GM04503 (cell line): ENCODE results near the gene PSIP1.
"Not testable (repeated sequence)": the region's sequence is repeated elsewhere in the genome, so short reads cannot be mapped to it uniquely, and the experiment has no call there.

Experiments used
- DNase-seq: peaks from one replicate; pipeline ENCODE4 v3.0.0-alpha.2; 2012; ENCODE audit warnings: low read depth

PSIP1 gene

DNA sequence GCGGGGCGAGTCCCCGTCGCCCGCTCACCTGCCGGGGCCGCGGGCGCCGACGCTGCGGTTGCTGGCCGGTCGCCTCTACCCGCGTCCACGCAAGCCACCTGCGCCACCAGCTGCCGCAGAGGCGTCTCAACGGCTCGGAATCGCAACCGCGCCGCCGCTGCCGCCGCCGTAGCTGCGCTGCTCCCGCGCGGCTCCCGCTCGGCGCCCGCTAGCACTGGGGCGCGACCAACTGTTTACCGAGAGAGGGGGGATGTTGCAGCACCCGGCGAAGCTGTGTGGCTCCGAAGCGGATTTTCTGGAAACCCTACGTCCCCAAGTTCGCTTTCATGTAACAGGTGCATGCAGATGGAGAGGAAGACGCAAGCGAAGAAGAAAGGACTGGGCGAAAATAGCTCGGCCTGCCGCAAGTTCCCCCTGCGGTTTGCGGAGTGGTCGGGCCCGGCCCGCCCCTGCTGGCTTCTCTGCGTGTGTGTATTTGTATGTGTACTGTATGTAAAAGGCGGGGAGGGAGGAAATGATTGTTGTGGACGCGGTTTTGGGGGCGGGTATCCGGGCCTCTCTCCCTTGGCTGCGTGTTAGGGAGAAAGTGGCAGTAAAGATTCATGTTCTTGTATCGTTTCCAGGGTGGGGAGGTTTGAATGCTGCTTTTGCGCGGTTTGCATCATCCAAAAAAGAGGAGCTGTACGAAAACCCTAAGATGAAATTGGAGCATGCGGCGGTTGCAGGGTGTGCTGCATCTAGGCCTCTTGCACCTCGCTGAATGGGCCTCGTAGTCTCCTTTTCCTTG lies at the start of gene PSIP1:
TSS of gene PSIP1 (minus strand) at position 182 of the 787 bp plus-strand sequence. CDS start 782 bp downstream, outside the sequence.
- peak; percentile 23 for DNase-seq

DNA sequence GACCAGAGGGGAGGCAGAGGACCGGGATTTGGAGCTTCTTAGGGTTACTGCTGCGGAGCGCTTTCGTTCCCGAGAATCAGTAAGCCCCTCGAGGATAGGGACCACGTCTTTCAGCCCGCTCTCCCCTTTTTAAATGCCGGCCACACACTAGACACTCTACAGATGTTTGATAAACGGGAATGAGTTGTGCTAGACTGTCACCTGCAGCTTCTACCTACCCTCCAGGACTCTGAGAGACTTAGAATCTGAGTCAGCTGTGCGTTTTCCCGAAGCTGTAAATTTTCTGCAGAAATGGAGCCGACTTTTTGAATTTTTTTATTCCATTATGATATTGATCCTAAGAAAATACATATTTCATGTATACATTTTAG lies 42.7 kb upstream of the PSIP1 start:
- peak; percentile 8 for DNase-seq

DNA sequence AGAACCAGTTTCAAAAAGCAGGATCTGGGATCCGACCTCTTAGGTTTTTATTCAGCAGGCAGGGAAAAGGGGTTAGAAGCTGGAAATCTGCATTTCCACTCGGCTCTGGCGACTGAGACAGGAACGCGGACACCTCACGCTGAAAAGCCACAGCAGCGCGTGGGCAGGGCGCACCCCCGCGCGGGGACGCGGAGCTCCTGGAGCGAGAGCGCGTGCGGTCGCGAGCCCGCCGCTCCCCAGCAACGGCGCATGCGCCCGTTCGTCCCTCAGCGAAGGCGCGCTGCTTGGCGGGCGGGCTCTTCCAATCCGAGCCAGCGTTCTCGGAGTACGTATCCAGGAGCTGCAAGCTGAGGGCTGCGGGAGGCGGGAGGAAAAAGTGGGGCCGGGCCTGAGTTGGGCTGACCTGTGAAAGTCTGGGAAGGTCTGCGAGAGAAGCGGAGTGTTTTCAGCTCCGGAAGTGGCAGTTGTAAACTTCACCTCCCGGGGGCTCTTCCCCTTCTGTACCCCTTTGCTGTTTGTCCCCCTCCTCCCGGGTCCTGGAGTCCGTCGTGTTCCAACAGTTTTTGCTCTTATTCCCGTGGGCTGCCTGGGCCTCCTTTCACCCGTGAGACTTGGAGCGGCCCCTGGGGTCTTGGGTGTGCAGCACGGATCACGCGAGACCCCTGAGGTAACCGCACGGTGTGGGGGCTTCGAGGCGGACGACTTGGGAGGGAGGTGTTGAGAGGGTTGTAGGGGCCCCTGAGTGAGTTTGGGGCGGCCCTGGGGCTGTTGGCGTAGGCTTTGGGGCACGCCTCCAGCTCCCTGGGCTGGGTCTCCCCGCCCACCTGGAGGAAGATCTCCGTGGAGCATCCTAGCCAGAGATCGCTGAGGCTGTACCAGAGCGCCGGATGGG lies 42.1 kb upstream of the PSIP1 start, which contains the start of gene CCDC171:
TSS of gene CCDC171 (plus strand) at position 408 of the 892 bp plus-strand sequence. CDS start 11,046 bp downstream, outside the sequence.
- DNase-seq, result peak; percentile 70

DNA sequence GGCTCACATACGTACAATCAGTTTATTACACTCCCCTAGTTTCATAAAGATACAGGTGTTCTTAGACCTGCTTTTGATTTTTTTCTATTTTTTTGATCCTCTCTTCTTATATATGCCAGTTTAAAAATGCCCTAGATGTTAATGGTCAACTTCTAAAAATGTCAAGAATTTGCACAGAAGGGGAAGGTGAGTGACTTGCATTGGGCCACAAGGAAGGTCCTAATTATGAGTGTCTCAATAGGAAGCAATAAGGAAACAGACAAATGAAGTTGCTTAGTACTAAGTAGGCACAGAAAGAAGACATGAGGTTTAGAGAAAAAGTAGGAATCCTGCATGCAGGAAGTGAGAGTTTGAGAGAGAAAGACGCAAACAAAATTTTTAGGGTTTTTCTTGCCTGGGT lies 38.8 kb upstream of the PSIP1 start:
- DNase-seq, result no peak

- DNase-seq, result no peak
These were observed 32.5 kb upstream of the PSIP1 start for GRCh38 chr9:15543047-15543813.

- no peak for DNase-seq
These were observed 31.9 kb upstream of the PSIP1 start for GRCh38 chr9:15542624-15543023.

GRCh38 chr9:15541872-15542271 lies 31.1 kb upstream of the PSIP1 start:
- DNase-seq, result no peak

- DNase-seq, result no peak
These were observed 20.6 kb upstream of the PSIP1 start for GRCh38 chr9:15531380-15531779.

GRCh38 chr9:15529566-15530324 lies 19.0 kb upstream of the PSIP1 start:
- no peak for DNase-seq

GRCh38 chr9:15527035-15527434 lies 16.3 kb upstream of the PSIP1 start:
- DNase-seq, result not testable (repeated sequence)

GRCh38 chr9:15525958-15526357 lies 15.2 kb upstream of the PSIP1 start:
- no peak for DNase-seq

- DNase-seq, result no peak
These were observed 14.2 kb upstream of the PSIP1 start for GRCh38 chr9:15524845-15525455.

DNA sequence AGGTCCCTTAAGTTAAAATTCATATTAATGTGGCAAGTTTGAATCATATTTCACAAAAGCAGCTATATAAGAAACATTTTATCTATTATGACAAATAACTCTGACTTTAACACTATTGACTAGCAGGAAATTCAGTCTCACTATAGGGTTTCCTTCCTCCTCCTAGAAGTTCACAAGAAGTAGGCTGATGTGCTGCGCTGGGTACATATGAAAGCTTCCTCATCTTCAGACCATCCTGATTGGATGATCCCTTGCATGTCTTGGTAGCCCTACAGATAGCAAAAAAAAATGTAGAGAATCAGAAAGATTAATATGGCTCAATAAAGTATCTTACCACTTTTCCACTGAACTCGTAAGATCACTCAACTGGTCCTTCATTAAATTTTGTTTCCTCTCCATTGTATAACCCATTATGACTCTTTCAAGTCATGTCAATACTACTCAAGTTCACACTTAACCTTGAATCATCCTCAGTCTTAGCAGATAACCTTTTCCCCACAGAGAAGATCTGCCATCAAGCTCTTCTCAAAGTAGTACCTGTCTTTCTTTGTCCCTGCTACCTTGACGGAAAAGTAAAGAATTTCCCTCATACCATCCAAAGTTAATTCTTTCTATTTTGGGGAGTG lies 11.5 kb upstream of the PSIP1 start:
- no peak for DNase-seq

DNA sequence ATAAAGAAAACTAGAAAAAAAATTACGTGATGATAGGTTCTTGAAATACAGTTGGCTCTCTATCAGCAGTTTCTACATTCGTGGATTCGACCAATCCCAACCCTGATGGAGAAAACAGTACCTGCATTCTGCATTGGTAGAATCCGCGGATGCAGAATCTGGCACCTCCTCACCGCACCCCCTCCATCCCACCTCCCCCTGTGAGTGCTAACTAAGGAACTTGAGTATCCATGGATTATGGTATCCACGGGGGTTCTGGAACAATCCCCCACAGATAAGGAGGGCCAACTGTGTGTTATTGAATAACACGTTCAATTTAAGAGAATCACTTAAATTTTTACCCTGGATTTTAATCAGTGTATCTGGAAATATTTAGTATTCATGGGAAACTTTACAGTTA lies 10.5 kb upstream of the PSIP1 start:
- no peak for DNase-seq

GRCh38 chr9:15519831-15520230 lies 9.1 kb upstream of the PSIP1 start:
- DNase-seq, result no peak

- no peak for DNase-seq
These were observed 2.6 kb upstream of the PSIP1 start for GRCh38 chr9:15513335-15513734.

DNA sequence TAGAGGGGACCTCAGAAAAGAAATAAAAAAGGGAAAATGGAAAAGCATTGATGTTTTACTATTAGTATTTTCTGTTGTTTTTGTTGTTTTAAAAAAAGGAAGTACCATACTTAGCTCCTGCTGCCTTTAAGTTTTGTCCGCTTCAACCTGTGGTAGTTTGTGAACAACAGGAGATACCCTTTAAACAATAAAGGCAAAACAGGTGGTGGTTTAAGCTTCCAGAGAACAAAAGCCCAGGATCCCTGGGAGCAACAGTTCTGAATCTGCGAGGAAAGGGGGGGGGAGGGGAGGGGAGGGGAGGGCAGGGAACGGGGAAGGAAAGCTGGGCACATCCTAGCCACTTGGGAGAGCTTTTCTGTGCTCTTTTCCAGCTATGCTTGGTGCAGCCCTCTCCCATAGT lies 2.1 kb upstream of the PSIP1 start:
- DNase-seq, result no peak

DNA sequence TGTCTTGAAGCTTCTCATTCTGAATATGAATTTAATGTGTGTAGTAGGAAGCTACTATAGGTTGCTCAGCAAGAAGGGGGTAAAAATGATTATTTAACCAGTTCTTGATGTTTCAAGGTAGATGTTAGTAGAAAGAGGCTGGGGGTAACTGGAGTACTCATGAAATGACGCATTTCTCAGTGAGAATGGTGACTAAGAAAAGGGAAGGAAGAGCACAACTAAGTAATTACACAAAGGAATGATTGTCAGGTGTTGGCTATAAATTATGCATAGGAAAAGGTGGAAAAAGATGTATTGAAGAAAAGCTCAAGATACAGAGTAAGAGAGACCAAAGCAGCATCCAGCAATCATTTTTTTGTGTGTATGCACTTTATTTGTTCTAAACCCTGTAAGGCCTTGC lies 1.4 kb upstream of the PSIP1 start:
- DNase-seq, result no peak

DNA sequence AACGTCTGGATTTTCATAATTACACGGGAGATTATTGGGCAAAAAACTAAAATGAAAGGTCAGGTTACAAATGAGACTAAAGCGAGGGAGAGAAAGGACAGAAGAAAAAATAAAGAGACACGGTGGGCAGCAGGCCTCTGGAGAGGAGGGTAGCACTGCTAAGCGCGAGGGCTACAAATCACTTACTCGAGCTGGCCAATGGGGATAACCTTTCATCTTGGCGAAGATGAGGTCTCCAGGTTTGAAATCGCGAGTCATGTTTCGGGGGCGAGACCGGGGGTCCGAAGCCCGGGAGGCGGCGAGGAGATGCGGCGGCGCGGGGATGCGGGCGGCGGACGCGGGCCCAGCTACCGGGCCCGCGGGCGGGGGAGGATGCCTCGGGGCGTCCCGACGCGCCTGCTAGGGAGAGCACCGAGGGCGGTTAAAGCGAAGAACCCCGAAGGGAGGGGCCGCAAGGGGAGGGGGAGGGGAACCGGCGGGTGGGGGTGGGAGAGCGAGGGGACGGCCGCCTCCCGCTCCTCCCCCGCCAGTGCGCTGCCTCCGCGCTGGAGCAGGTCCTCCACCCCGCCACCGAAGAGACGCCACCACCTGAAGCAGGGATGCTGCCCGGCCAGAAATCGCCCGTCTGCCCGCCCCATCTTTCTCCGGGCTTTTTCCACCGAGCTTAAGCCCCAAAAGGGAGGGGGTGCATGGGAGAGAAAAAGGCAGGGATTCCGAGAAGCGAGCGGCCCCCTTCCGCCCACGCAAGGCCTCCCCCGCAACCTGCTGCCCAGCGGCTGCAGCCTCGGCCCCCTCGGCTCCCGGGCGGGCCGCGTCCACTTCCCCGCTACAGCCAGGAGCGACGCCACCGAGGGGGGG lies 610 bp downstream of the PSIP1 start:
- DNase-seq, result no peak

GRCh38 chr9:15505921-15506320 lies 4.8 kb downstream of the PSIP1 start:
- DNase-seq, result no peak
